Measurements from ENCODE around the gene MNT. TPM values are rescaled to one million over a fixed set of nuclear protein-coding genes. Genes with fewer than 3 reads are reported as not detected.

MNT gene
- total and polyA plus RNA-seq, 2 of the 8 experiments (the other 6 are each of a cell fraction or from before 2014, with no cell fraction given): 5.0 to 17.3 TPM

- no peak overlapping the region for H3K4me2 ChIP-seq (ENCODE audit: insufficient read depth in 1 of 2, low read depth in 2 of 2, low read length in 2 of 2)
- H3K9me3 ChIP-seq (ENCODE audit: insufficient read depth in 2 of 2, low read depth in 1 of 2, low read length in 1 of 2): no peaks in the 10 kb centered on the region
- WGBS, 2 experiments (ENCODE audit: extremely low coverage in 1 of 2, insufficient coverage in 1 of 2, insufficient read length in 1 of 2, insufficient replicate concordance in 2 of 2, low coverage in 1 of 2, low lambda C conversion rate in 2 of 2, missing lambda C conversion rate in 1 of 2): 87% methylated on average over 8 of the region's 8 CpGs; no CpG with 5 or more reads in 1 of the 2 experiments
- no peak overlapping the region for H2BK120ac ChIP-seq (replicated peaks; ENCODE audit: low read depth, low read length)
- no peak overlapping the region for H3K14ac ChIP-seq (ENCODE audit: insufficient read length)
- no peak overlapping the region for H2AK5ac ChIP-seq (ENCODE audit: low read depth, low read length)
- H2BK5ac ChIP-seq (ENCODE audit: low read depth, low read length): no peak overlapping the region
- H2BK15ac ChIP-seq (ENCODE audit: low read length): no peak overlapping the region
- ChIA-PET POLR2A (ENCODE audit: partially characterized antibody) (interaction anchor here (0.9 to 2.0 kb wide), 4 partner anchors 11 to 18 kb away, joined by 3 to 8 read pairs (median 5); partner anchors contain the start of genes SGSM2 and TSR1), CTCF (ENCODE audit: partially characterized antibody) (interaction anchor here (1.0 to 4.5 kb wide), 11 partner anchors 10 to 76 kb away, joined by 3 to 69 read pairs (median 7); partner anchors contain the start of genes SGSM2 and TSR1)
- no peaks in the 10 kb centered on the region for H3K27me3 ChIP-seq (replicated peaks in 1 of 4; ENCODE audit: control insufficient read depth in 3 of 4, extremely low read depth in 1 of 4, insufficient read depth in 3 of 4, low read length in 3 of 4)
- H3K4ac ChIP-seq (replicated peaks; ENCODE audit: insufficient read length, low read depth, low read length): no peak overlapping the region
- DNase-seq (ENCODE audit: low read depth in 1 of 2, low spot score in 2 of 2) (no peak), FAIRE-seq (no peak)
- no peak overlapping the region for H3K27ac ChIP-seq (ENCODE audit: low read depth, low read length)
- no peak overlapping the region for H4K91ac ChIP-seq (replicated peaks; ENCODE audit: insufficient read length, low read length)
- no peak overlapping the region for H4K5ac ChIP-seq (ENCODE audit: insufficient read length, low read depth, low read length)
- H2AFZ ChIP-seq (ENCODE audit: low read length): no peak overlapping the region
- H3K4me1 ChIP-seq (replicated peaks in 1 of 4; ENCODE audit: control insufficient read depth in 3 of 4, insufficient read depth in 4 of 4, low read length in 3 of 4): peaks cover 0 to 4% (median 0%) of the 10 kb centered on the region in 4 experiments; a peak in 1 of 7 replicates
- no peak overlapping the region for H2BK12ac ChIP-seq (ENCODE audit: low read depth, low read length)
- no peaks in the 10 kb centered on the region for H3K23me2 ChIP-seq (ENCODE audit: low read depth, low read length)
- H3K79me1 ChIP-seq (ENCODE audit: low read depth, low read length): 0 out of 2 replicates have a peak, but pooled peaks cover 3% of the 10 kb centered on the region
- peaks cover 0 to 4% of the 10 kb centered on the region in 2 experiments for H4K20me1 ChIP-seq (replicated peaks in 1 of 2; ENCODE audit: control insufficient read depth in 1 of 2, insufficient read depth in 2 of 2, low read length in 2 of 2)
- H4K8ac ChIP-seq (ENCODE audit: extremely low read depth, insufficient read depth, low read length): no peak overlapping the region
- no peak overlapping the region for H2BK20ac ChIP-seq (ENCODE audit: low read length)
- no peak overlapping the region for H3K56ac ChIP-seq (replicated peaks; ENCODE audit: insufficient read length, low read depth, low read length)
- H3K36me3 ChIP-seq (ENCODE audit: control insufficient read depth in 2 of 4, insufficient read depth in 4 of 4, low read length in 3 of 4): no peaks in the 10 kb centered on the region
- no peaks in the 10 kb centered on the region; a peak in 1 of 4 replicates for H3K79me2 ChIP-seq (ENCODE audit: control insufficient read depth in 1 of 2, insufficient read depth in 2 of 2, low read length in 2 of 2)
- no peak for TF ChIP-seq SIRT6 (IDR thresholded peaks at IDR 0.05; ENCODE audit: low read length)
- no peak overlapping the region for H3K9ac ChIP-seq (replicated peaks in 1 of 4; ENCODE audit: extremely low read depth in 1 of 4, low read depth in 3 of 4, low read length in 3 of 4)
- no peak overlapping the region for H3K18ac ChIP-seq (ENCODE audit: extremely low read depth, low read length)
- no peak overlapping the region for H3K23ac ChIP-seq (ENCODE audit: insufficient read length)
- H3K4me3 ChIP-seq (ENCODE audit: extremely low read depth in 1 of 4, insufficient read depth in 2 of 4, low read depth in 3 of 4, low read length in 4 of 4): no peak overlapping the region
Observed at GRCh38 chr17:2354311-2354710, 46.5 kb downstream of the MNT start.
